ENCODE results near the gene OR5K3.
A peak's percentile ranks its signal among the peaks of the same experiment; 100 is the strongest.

The OR5K3 gene, protein sequence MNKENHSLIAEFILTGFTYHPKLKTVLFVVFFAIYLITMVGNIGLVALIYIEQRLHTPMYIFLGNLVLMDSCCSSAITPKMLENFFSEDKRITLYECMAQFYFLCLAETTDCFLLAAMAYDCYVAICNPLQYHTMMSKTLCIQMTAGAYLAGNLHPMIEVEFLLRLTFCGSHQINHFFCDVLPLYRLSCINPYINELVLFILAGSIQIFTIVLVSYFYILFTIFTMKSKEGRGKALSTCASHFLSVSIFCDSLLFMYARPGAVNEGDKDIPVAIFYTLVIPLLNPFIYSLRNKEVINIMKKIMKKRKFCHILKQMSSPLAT

GRCh38 chr3:98390366-98390765 is at the start of gene OR5K3:
Gene OR5K3, plus strand, starts transcription at chr3:98390666. Its CDS starts 0 bp downstream, at chr3:98390666.
- DNase-seq (ENCODE audit: low read depth), result no peak
- no peak for TF ChIP-seq CTCF (IDR thresholded peaks at IDR 0.05; ENCODE audit: low read length, missing control alignments)
- H3K4me3 ChIP-seq (replicated peaks; ENCODE audit: low read depth, low read length), result no peak within 1 kb of the TSS

GRCh38 chr3:98341758-98342157 is 48.7 kb upstream of the OR5K3 start:
- H3K4me3 ChIP-seq (replicated peaks; ENCODE audit: low read depth, low read length), result no peak overlapping the region
- TF ChIP-seq CTCF (IDR thresholded peaks at IDR 0.05; ENCODE audit: low read length, missing control alignments), result no peak
- no peak for DNase-seq (ENCODE audit: low read depth)

GRCh38 chr3:98343647-98344507 is 46.6 kb upstream of the OR5K3 start:
- peak; percentile 46 for DNase-seq (ENCODE audit: low read depth)
- H3K4me3 ChIP-seq (replicated peaks; ENCODE audit: low read depth, low read length), result no peak overlapping the region
- TF ChIP-seq CTCF (IDR thresholded peaks at IDR 0.05; ENCODE audit: low read length, missing control alignments), result peak; percentile 60

- DNase-seq (ENCODE audit: low read depth), result no peak
- no peak for TF ChIP-seq CTCF (IDR thresholded peaks at IDR 0.05; ENCODE audit: low read length, missing control alignments)
- H3K4me3 ChIP-seq (replicated peaks; ENCODE audit: low read depth, low read length), result no peak overlapping the region
These were observed 40.4 kb upstream of the OR5K3 start for GRCh38 chr3:98350082-98350481.

DNA sequence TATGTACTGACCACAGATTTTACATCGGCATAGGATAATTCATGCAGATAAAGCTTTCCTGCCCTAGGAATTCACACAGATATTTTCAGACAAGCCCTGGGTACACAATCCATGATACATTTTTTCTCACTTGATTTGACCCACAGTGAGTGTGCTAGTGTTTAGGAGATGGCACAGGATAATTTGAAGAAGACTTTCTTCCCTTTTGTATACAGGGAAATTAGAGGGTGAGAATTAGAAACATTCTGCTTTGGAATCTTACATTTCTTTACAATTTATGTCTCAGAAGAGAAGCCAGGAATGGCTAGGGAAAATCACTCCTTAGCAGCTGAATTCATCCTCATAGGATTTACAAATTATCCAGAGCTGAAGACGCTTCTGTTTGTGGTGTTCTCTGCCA is 36.9 kb upstream of the OR5K3 start, which contains the start of gene OR5K4:
TSS of gene OR5K4 (plus strand) at position 301 of the 400 bp plus-strand sequence. CDS start at position 301, 0 bp downstream.
- no peak within 1 kb of the TSS for H3K4me3 ChIP-seq (replicated peaks; ENCODE audit: low read depth, low read length)
- TF ChIP-seq CTCF (IDR thresholded peaks at IDR 0.05; ENCODE audit: low read length, missing control alignments), result no peak
- no peak for DNase-seq (ENCODE audit: low read depth)

- no peak overlapping the region for H3K4me3 ChIP-seq (replicated peaks; ENCODE audit: low read depth, low read length)
- DNase-seq (ENCODE audit: low read depth), result no peak
- TF ChIP-seq CTCF (IDR thresholded peaks at IDR 0.05; ENCODE audit: low read length, missing control alignments), result no peak
These were observed 31.2 kb upstream of the OR5K3 start for GRCh38 chr3:98359250-98359649.
